ENCODE measurements around the gene COL4A5. TPM values are rescaled to one million over a fixed set of nuclear protein-coding genes. Genes with fewer than 3 reads are reported as not detected.

The COL4A5 gene
- total RNA-seq, 1 experiment from 2014 or later: 48.1 TPM

DNA sequence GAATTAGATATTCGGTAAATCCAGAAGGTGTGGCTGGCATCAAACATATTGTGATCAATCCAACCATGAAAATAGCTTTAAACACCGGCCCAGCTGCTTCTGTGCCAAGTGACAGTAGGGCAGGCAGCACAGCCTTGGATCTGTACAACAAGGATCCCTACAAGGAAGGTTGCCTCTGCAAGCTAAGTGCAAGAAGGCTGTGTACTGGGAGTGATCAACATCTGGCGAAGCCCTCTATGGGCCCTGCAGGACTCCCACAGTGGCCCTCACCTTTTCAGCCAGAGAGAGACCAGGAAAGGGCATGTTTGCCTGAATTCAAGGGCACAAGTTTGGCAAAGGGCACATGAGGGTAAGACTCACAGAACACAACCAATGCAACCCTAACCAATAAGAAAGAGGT is 287.1 kb downstream of the COL4A5 start:
- ChIA-PET POLR2A (no interaction called here), CTCF (no interaction called here)
- BruUV-seq (replicated peaks): no TSS peak
- Mint-ChIP-seq H3K9me3 (ENCODE audit: unreplicated experiment) (no peaks in the 10 kb centered on the region), H3K4me3 (ENCODE audit: unreplicated experiment) (no peak overlapping the region), H3K4me1 (ENCODE audit: low read depth, unreplicated experiment) (no peaks in the 10 kb centered on the region), H3K27ac (ENCODE audit: unreplicated experiment) (no peak overlapping the region), H3K36me3 (ENCODE audit: insufficient read depth, unreplicated experiment) (no peaks in the 10 kb centered on the region), H3K27me3 (ENCODE audit: insufficient read depth, unreplicated experiment) (peaks cover 8% of the 10 kb centered on the region)
- TF ChIP-seq, protein P1, sequence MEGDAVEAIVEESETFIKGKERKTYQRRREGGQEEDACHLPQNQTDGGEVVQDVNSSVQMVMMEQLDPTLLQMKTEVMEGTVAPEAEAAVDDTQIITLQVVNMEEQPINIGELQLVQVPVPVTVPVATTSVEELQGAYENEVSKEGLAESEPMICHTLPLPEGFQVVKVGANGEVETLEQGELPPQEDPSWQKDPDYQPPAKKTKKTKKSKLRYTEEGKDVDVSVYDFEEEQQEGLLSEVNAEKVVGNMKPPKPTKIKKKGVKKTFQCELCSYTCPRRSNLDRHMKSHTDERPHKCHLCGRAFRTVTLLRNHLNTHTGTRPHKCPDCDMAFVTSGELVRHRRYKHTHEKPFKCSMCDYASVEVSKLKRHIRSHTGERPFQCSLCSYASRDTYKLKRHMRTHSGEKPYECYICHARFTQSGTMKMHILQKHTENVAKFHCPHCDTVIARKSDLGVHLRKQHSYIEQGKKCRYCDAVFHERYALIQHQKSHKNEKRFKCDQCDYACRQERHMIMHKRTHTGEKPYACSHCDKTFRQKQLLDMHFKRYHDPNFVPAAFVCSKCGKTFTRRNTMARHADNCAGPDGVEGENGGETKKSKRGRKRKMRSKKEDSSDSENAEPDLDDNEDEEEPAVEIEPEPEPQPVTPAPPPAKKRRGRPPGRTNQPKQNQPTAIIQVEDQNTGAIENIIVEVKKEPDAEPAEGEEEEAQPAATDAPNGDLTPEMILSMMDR (IDR thresholded peaks at IDR 0.05; ENCODE audit: insufficient read depth in 1 of 2, low read depth in 1 of 2, low read length in 1 of 2, severe bottlenecking in 1 of 2, unreplicated experiment in 1 of 2): no peak
- no peaks in the 10 kb centered on the region for H3K36me3 ChIP-seq (ENCODE audit: control insufficient read depth, insufficient read depth, low read length)
- H3K9me3 ChIP-seq: no peaks in the 10 kb centered on the region
- H3K4me3 ChIP-seq (ENCODE audit: low read depth, low read length): no peak overlapping the region
- intact Hi-C loops (cut with micrococcal nuclease; ENCODE audit: unreplicated experiment): no loop called here
- no peak for DNase-seq
- no peaks in the 10 kb centered on the region for H3K27me3 ChIP-seq (replicated peaks; ENCODE audit: control insufficient read depth, insufficient read depth, low read length)
- no peaks in the 10 kb centered on the region for H3K4me1 ChIP-seq

DNA sequence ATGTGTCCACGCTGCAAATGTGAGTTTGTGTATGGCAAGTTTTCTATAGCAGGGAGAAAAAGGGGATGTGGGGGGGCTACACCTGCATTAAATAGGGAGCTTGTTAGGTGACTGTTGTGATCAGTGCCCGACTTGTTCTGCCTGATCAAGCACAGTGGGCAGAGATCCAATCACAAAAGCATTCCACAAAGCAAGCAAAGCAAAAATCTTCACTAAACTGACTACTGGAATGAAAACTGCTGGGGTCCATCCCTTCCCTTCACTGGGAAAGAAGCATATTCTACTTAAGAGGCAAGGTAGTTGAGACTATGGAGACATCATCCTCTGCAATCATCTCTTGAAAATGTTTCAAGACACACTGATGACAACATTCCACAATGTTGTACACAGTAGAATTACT is 291.5 kb downstream of the COL4A5 start:
- peaks cover 11% of the 10 kb centered on the region for H3K27me3 Mint-ChIP-seq (ENCODE audit: insufficient read depth, unreplicated experiment)
- H3K36me3 ChIP-seq (ENCODE audit: control insufficient read depth, insufficient read depth, low read length): no peaks in the 10 kb centered on the region
- no peak for DNase-seq
- no peak overlapping the region for H3K4me3 Mint-ChIP-seq (ENCODE audit: unreplicated experiment)
- H3K4me1 ChIP-seq: no peaks in the 10 kb centered on the region
- POLR2A ChIA-PET: no interaction called here
- no peaks in the 10 kb centered on the region for H3K27me3 ChIP-seq (replicated peaks; ENCODE audit: control insufficient read depth, insufficient read depth, low read length)
- TF ChIP-seq, protein P1 (IDR thresholded peaks at IDR 0.05; ENCODE audit: insufficient read depth in 1 of 2, low read depth in 1 of 2, low read length in 1 of 2, severe bottlenecking in 1 of 2, unreplicated experiment in 1 of 2): no peak
- H3K4me1 Mint-ChIP-seq (ENCODE audit: low read depth, unreplicated experiment): no peaks in the 10 kb centered on the region
- intact Hi-C loops (cut with micrococcal nuclease; ENCODE audit: unreplicated experiment): no loop called here
- no peak overlapping the region for H3K4me3 ChIP-seq (ENCODE audit: low read depth, low read length)
- no TSS peak for BruUV-seq (replicated peaks)
- H3K27ac Mint-ChIP-seq (ENCODE audit: unreplicated experiment): no peak overlapping the region
- CTCF ChIA-PET: no interaction called here
- H3K9me3 Mint-ChIP-seq (ENCODE audit: unreplicated experiment): no peaks in the 10 kb centered on the region
- no peaks in the 10 kb centered on the region for H3K36me3 Mint-ChIP-seq (ENCODE audit: insufficient read depth, unreplicated experiment)
- H3K9me3 ChIP-seq: no peaks in the 10 kb centered on the region

GRCh38 chrX:108732630-108733321 is 293.1 kb downstream of the COL4A5 start:
- ChIA-PET CTCF (no interaction called here), POLR2A (no interaction called here)
- Mint-ChIP-seq H3K27me3 (ENCODE audit: insufficient read depth, unreplicated experiment) (peaks cover 11% of the 10 kb centered on the region), H3K9me3 (ENCODE audit: unreplicated experiment) (no peaks in the 10 kb centered on the region), H3K4me3 (ENCODE audit: unreplicated experiment) (no peak overlapping the region), H3K27ac (ENCODE audit: unreplicated experiment) (no peak overlapping the region), H3K4me1 (ENCODE audit: low read depth, unreplicated experiment) (no peaks in the 10 kb centered on the region), H3K36me3 (ENCODE audit: insufficient read depth, unreplicated experiment) (no peaks in the 10 kb centered on the region)
- no peak overlapping the region for H3K4me3 ChIP-seq (ENCODE audit: low read depth, low read length)
- intact Hi-C loops (cut with micrococcal nuclease; ENCODE audit: unreplicated experiment): no loop called here
- H3K9me3 ChIP-seq: no peaks in the 10 kb centered on the region
- no peaks in the 10 kb centered on the region for H3K4me1 ChIP-seq
- no TSS peak for BruUV-seq (replicated peaks)
- TF ChIP-seq, protein P1 (IDR thresholded peaks at IDR 0.05; ENCODE audit: insufficient read depth in 1 of 2, low read depth in 1 of 2, low read length in 1 of 2, severe bottlenecking in 1 of 2, unreplicated experiment in 1 of 2): no peak
- H3K36me3 ChIP-seq (ENCODE audit: control insufficient read depth, insufficient read depth, low read length): no peaks in the 10 kb centered on the region
- no peaks in the 10 kb centered on the region for H3K27me3 ChIP-seq (replicated peaks; ENCODE audit: control insufficient read depth, insufficient read depth, low read length)
- no peak for DNase-seq
